ENCODE data around the gene GRK5. TPM values are rescaled to one million over a fixed set of nuclear protein-coding genes. Genes with fewer than 3 reads are reported as not detected.

GRK5 gene
- total and polyA plus RNA-seq, 4 donors = 18.5 to 43.1 (median 40.3) TPM

DNA sequence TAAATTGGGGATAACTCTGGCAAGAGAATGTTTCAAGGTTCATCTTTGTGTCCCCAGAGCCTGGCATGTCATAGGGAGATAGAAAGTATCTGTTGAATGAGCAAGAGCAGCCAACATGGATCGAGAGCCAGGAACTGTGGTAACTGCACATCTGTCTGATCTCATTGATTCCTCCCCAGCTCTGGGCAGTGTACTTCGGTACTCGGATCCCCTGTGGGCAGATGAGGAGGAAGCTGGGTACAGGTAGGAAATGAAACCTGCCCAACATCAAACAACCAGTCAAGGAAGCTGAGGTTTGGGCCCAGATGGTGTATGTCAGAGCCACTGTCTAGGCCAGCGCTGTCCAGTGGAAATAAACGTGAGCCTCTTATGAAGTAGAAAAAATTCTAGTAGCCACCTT lies 76.4 kb downstream of the GRK5 start:
- ATAC-seq (ENCODE audit: insufficient read depth, low FRiP score) = no peak
- peak in 1 of 3 donors; percentile 52 for DNase-seq
- H3K4me1 ChIP-seq (ENCODE audit: control insufficient read depth in 5 of 5, insufficient read depth in 5 of 5, low read length in 5 of 5) = peaks cover 8 to 65% (median 44%) of the 10 kb centered on the region in 5 donors
- 56 to 57% methylated on average over 5 of the region's 5 CpGs for WGBS, 2 donors
- no peaks in the 10 kb centered on the region for H3K27me3 ChIP-seq (ENCODE audit: control insufficient read depth in 3 of 3, insufficient read depth in 3 of 3, low read length in 2 of 3)
- no peaks in the 10 kb centered on the region for H3K9me3 ChIP-seq (ENCODE audit: control insufficient read depth in 4 of 4, insufficient read depth in 3 of 4, low read length in 3 of 4)
- no peak overlapping the region for H3K4me3 ChIP-seq
- H3K9ac ChIP-seq (ENCODE audit: insufficient read depth in 1 of 2, low read length in 2 of 2) = no peak overlapping the region
- peaks cover 0 to 2% (median 0%) of the 10 kb centered on the region in 4 donors for H3K36me3 ChIP-seq (ENCODE audit: control insufficient read depth in 4 of 4, insufficient read depth in 4 of 4, low read length in 4 of 4)
- no peak overlapping the region for H3K27ac ChIP-seq (ENCODE audit: low read depth in 1 of 2, low read length in 1 of 2)
- TF ChIP-seq, protein P1, sequence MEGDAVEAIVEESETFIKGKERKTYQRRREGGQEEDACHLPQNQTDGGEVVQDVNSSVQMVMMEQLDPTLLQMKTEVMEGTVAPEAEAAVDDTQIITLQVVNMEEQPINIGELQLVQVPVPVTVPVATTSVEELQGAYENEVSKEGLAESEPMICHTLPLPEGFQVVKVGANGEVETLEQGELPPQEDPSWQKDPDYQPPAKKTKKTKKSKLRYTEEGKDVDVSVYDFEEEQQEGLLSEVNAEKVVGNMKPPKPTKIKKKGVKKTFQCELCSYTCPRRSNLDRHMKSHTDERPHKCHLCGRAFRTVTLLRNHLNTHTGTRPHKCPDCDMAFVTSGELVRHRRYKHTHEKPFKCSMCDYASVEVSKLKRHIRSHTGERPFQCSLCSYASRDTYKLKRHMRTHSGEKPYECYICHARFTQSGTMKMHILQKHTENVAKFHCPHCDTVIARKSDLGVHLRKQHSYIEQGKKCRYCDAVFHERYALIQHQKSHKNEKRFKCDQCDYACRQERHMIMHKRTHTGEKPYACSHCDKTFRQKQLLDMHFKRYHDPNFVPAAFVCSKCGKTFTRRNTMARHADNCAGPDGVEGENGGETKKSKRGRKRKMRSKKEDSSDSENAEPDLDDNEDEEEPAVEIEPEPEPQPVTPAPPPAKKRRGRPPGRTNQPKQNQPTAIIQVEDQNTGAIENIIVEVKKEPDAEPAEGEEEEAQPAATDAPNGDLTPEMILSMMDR (IDR thresholded peaks at IDR 0.05; ENCODE audit: control extremely low read depth, extremely low read depth) = no peak

DNA sequence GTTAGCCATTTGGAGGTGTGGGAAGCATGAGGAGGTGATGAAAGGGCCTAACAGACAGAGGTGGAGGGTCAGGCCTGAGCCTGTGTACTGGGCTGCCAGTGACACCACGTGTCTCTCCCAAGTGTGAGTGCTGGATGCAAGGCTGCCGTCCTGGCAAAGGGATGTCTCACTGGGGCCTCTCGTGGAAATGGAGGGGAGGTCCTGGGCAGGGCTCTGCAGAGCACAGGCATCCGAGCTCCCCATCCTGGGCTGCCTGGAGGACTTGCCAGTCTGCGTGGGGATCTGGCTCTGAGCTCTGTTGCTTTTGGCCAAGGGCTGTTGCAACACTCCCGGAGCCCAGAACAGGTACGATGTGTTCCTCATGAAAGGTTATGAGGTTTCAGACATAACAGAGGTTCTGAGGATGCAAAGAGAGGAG lies 77.3 kb downstream of the GRK5 start:
- 60 to 69% methylated on average over 7 of the region's 7 CpGs for WGBS, 2 donors
- ATAC-seq (ENCODE audit: insufficient read depth, low FRiP score) = no peak
- Histone ChIP-seq H3K27me3 (ENCODE audit: control insufficient read depth in 3 of 3, insufficient read depth in 3 of 3, low read length in 2 of 3) (no peaks in the 10 kb centered on the region), H3K9ac (ENCODE audit: insufficient read depth in 1 of 2, low read length in 2 of 2) (no peak overlapping the region), H3K4me1 (ENCODE audit: control insufficient read depth in 5 of 5, insufficient read depth in 5 of 5, low read length in 5 of 5) (peaks cover 10 to 73% (median 51%) of the 10 kb centered on the region in 5 donors), H3K36me3 (ENCODE audit: control insufficient read depth in 4 of 4, insufficient read depth in 4 of 4, low read length in 4 of 4) (peaks cover 0 to 2% (median 0%) of the 10 kb centered on the region in 4 donors), H3K9me3 (ENCODE audit: control insufficient read depth in 4 of 4, insufficient read depth in 3 of 4, low read length in 3 of 4) (no peaks in the 10 kb centered on the region), H3K27ac (ENCODE audit: low read depth in 1 of 2, low read length in 1 of 2) (no peak overlapping the region), H3K4me3 (no peak overlapping the region)
- DNase-seq = peak in 2 of 3 donors; percentile 43 to 48
- TF ChIP-seq, protein P1 (IDR thresholded peaks at IDR 0.05; ENCODE audit: control extremely low read depth, extremely low read depth) = no peak

DNA sequence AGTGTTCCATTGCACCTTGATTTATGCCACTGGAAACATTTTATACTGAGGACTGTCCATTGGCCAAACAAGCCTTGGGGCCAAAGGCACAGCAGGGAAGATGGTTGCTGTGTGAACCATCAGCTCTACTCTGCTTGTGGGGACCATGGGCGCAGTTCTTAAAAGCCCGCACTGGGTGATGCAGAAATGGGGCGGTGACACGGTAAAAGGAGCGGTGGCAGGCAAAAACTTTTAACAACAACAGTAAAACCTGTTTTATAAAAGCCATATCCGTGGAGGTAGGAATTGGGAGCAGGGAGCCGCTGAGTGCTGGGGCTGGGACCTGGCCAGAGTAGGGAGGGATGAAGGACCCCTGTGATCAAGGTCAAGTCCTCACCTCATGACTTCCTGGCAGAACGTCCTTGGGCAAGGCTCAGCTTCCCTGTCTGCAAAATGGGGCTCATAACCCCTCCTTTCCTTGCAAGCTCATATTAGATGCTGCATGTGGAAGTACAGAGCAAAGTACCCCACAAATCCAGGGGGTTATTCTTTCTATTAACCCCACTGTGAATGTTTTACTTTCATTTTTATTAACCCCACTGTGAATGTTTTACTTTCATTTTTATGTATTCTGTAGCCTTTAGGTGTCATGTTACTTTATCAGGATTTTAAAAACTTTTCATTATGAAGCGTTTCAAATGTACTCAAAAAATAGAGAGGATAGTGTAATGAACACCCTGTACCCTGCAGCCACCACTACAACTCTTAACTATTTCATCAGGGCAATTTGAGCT lies 78.3 kb downstream of the GRK5 start:
- WGBS, 2 donors = 62 to 75% methylated on average over 9 of the region's 9 CpGs
- peaks cover 10 to 75% (median 57%) of the 10 kb centered on the region in 5 donors for H3K4me1 ChIP-seq (ENCODE audit: control insufficient read depth in 5 of 5, insufficient read depth in 5 of 5, low read length in 5 of 5)

More for the DNA sequence above, 78.3 kb downstream of the GRK5 start:
- no peak overlapping the region for H3K4me3 ChIP-seq
- H3K36me3 ChIP-seq (ENCODE audit: control insufficient read depth in 4 of 4, insufficient read depth in 4 of 4, low read length in 4 of 4) = peaks cover 0 to 2% (median 0%) of the 10 kb centered on the region in 4 donors
- no peak overlapping the region for H3K9ac ChIP-seq (ENCODE audit: insufficient read depth in 1 of 2, low read length in 2 of 2)
- DNase-seq = no peak
- TF ChIP-seq, protein P1 (IDR thresholded peaks at IDR 0.05; ENCODE audit: control extremely low read depth, extremely low read depth) = no peak
- H3K9me3 ChIP-seq (ENCODE audit: control insufficient read depth in 4 of 4, insufficient read depth in 3 of 4, low read length in 3 of 4) = no peaks in the 10 kb centered on the region
- H3K27me3 ChIP-seq (ENCODE audit: control insufficient read depth in 3 of 3, insufficient read depth in 3 of 3, low read length in 2 of 3) = no peaks in the 10 kb centered on the region
- H3K27ac ChIP-seq (ENCODE audit: low read depth in 1 of 2, low read length in 1 of 2) = no peak overlapping the region
- no peak for ATAC-seq (ENCODE audit: insufficient read depth, low FRiP score)

Data from lung (tissue), 12 donors.